Daoy (cell line): ENCODE measurements around the gene PPP1R12B. TPM values are rescaled to one million over a fixed set of nuclear protein-coding genes. Genes with fewer than 3 reads are reported as not detected.
"Not testable (repeated sequence)": the region's sequence is repeated elsewhere in the genome, so short reads cannot be mapped to it uniquely, and the experiment has no call there.

ENCODE experiments used
- DNase-seq: peaks from one replicate; pipeline ENCODE4 v3.0.0-alpha.2; 2015; ENCODE audit warnings: low read depth
- total RNA-seq: library from RNA; depleted of rRNA; stranded (reverse); fragments of >200 nt; shearing (Covaris generic); gene quantifications from 2 replicates; pipeline ENCODE4 v1.2.3, GENCODE V29; 2014

PPP1R12B gene
- total RNA-seq, 1 experiment from 2014 or later = 12.5 TPM

DNA sequence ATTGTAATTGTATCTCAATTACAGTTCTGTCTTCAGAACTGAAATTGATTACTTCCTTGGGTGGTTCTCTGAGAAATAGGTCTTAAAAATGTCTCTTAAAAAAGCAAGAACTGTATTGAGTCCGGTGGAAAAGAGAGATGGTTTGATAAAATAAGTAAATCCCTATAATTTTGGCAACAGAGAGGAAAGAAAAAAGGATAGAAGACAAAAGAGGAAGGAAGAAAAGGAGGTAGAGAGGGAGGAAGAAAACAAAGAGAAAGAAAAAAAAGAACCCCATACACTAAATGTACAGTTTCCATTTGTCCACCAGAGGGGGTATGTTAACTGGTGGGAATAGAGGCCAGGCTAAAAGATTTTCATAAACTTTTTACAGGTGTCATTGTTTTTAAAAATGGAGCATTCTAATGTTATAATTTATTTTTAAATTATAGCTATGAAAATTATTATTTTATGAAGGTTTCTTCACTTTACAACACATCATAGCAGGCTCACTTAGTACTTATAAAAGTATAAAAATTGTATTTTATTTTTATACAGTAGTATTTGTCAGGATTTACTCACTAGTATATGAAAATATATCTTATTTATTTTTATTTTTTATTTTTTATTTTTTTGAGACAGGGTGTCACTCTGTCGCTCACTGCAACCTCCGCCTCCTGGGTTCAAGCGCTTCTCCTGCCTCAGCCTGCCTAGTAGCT is 4.7 kb upstream of the PPP1R12B start:
- DNase-seq = peak; percentile 42

DNA sequence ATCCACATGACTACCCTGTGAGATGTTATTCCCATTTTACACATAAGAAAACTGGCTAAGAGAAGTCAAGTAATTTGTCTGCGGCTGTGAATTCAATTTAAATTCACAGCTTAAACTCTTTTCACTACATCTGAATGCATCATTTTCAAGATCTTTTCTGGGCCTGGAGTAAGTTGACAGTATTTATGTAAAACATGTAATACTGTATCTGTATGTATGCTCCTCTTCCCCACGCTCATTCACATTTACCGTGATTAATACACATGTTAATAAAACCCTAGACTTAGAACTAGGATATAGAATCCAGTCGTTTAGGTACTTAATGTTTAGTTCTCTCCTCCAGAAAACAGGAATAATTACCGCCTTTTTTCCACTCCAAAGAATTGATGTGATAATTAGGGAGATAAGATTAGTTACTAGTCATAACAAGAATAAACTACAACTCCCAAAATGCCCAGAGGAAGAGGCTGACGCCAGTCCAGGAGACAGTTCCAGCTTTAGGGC is 442 bp upstream of the PPP1R12B start:
- DNase-seq = no peak

DNA sequence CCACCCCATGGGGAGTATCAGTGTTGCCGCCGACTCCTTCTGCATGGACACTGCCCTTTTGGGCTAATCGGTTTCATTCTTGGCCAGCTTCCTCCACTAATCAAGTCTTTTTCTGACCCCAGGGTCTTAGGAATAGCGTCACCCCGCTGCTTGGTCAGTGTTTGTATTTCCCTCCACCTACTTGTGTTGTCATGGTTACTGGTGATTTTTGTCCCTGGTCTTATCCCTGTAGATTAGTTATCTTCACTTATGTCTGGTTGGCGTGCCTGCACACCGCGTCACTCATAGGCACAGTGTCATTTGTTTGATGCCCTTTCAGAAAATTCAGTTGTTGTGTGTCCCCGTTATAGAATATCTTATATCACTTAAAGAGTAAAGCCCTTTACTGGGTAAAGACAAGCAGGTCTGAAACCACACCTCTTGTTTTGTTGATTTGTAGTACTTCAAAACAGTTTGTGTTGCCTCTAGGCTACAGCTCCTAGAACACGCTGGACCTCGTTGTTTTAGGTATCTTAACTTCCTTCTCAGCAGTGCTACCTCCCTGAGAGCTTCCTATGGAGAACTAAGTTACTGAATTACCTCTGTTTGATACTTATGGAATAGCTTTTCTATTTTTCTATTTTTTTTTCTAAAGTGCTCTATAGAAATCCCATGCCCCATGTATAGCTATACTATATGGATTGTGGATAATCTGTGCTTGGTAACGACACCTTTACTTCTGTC is 868 bp downstream of the PPP1R12B start:
- DNase-seq = peak; percentile 11

DNA sequence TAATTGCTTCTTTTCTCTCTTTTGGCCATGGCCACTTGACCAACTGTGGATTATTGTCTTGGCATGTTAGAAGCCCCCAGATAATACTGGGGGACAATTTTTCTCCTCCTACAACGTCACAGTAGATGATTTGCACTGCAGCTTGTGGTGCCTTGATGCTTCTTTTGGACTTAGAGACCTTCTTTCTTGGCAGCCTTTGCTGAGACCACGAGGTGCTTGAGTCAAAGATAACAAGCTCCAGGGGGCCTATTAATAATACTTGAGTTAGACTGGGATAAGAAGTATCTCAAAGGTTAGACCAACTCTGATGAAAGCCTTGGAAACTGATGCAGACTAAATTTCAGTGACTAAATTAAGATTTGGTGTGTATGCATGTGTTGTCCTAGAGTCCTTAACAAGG is 3.2 kb downstream of the PPP1R12B start:
- peak; percentile 33 for DNase-seq

DNA sequence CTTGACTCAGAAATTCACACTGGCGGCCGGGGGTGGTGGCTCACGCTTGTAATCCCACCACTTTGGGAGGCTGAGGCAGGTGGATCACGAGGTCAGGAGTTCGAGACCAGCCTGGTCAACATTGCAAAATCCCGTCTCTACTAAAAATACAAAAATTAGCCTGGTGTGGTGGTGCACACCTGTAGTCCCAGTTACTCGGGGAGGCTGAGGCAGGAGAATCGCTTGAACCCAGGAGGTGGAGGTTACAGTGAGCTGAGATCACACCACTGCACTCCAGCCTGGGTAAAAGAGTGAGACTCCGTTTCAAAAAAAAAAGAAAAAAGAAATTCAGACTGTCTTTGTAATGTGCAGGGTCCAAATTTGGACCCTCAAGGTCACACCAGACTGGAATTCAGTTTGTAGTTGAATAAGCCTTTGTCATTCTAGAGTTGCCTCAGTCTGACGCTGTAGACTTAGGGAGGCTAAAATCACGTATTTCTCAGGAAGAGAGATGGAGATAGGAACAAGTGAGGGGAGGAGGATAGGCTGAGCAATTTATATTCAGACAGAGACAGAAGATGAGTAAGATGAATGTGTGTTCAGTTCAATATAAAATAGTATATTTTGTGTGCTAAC is 4.2 kb downstream of the PPP1R12B start:
- not testable (repeated sequence) for DNase-seq

DNA sequence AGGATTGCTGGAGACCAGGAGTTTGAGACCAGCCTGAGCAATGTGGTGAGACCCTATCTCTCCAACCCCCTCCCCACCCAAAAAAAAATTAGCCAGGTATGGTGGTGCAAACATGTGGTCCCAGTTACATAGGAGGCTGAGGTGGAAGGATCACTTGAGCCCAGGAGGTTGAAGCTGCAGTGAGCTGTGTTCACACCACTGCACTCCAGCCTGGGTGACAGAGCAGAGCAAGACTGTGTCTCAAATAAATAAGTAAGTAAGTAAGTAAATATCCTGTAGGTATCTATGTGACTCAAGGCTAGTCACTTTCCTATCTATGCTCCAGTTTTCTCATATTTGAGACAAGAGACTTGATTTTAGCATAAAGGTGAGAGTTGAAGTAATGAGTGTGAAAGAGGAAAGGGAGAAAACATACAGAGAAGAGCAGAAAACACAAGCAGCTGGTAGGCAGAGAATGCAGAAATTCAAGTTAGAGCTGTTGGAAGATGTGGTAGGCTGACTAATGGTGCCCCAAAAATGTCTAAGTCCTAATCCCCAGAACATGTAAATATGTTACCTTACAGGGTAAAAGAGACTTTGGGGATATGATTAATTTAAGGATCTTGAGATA is 7.5 kb downstream of the PPP1R12B start:
- no peak for DNase-seq

DNA sequence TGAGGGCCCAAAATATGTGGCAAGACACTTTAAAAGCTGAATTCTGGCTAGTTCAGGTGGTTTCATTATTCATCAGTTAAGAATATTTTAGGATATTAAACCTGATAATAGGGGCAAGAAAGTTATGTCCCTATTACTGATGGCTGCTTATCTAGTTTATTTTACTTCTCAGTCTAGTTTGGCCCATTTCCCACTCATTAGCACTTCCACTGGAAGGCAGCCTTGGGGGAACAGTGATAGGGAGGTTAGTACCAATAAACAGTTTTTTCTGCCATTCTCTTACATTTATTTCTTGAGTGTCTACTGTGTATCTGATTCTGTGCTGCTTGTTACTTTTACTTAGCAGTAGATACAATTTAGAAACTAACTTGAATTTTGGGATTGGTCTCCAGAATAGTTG is 9.0 kb downstream of the PPP1R12B start:
- DNase-seq = no peak

DNA sequence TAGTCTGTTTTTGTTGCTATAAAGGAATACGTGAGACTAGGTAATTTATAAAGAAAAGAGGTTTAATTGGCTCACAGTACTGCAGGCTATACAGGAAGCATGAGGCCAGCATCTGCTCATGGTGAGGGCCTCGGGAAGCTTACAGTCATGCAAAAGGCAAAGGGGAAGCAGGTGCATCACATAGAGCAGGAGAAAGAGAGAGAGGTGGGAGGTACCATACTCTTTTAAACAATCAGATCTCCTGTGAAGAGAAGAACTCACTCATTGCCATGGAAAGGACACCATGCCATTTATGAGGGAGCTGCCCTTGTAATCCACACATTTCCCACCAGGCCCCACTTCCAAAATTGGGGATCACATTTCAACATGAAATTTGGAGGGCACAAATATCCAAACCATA is 12.7 kb downstream of the PPP1R12B start:
- no peak for DNase-seq

DNA sequence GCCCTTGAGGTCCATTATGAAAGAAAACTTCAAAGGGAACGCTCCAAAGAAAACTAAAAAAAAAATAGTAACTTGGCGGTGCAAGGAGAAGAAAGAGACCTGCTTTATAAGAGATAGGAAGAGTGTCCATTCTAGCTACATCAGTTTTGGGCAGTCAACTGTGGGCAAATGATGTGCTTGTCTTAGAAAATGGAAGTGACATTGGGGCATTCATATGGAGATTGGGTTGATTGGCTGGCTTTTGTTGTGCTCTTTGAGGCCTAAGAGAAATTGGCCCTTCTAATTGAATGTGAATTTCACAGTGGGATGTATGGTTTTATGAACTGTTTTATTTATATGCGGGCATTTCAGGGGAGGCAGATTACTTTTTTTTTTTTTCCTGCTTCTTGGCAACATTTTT is 13.2 kb downstream of the PPP1R12B start:
- DNase-seq = no peak

DNA sequence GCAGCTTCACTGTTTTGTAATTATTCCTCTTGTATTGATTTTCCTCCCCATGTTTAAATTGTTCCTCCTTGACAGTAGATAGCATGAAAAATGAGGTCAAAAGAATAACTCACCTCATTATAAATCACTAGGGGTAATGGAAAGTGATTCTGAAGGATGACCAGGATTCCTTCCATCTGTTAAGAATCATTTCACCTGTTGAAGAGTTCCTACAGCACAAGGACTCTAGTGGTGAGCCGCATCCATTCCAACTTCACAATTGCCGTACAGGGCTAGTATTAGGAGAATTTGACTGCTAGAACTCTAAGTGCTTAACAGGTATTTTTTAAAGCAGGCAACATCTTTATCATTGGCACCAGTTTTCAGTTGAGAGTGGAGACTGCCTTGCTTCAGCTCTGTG is 13.7 kb downstream of the PPP1R12B start:
- no peak for DNase-seq

DNA sequence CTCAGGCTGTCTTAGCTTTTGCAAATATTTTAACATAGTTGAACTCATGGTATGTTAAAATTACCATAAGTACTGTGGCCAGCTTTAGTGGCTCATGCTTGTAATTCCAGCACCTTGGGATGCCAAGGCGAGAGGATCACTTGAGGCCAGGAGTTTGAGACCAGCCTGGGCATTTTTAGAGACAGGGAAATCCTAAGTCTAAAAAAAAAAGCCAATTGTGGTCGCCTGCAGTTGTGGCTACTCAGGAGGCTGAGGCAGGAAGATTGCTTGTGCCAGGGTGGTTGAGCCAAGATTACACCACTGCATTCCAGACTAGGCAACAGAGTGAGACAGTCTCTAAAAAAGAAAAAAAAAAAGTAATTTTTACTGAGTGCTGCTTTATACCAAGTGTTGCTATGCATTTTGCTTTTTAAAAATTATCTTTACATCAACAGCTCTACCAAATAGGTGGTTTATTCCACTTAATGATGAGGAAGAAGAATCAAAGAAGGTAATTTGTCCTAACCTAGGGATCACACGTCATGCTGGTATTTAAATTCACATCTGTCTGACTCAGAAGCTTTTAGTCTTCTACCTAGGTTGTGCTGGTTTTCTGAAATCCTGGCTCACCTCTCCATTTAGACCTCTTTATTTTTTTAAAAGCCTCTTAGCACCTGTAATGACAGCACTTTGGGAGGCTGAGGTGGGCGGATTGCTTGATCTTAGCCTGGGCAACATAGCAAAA is 16.8 kb downstream of the PPP1R12B start:
- peak; percentile 47 for DNase-seq

DNA sequence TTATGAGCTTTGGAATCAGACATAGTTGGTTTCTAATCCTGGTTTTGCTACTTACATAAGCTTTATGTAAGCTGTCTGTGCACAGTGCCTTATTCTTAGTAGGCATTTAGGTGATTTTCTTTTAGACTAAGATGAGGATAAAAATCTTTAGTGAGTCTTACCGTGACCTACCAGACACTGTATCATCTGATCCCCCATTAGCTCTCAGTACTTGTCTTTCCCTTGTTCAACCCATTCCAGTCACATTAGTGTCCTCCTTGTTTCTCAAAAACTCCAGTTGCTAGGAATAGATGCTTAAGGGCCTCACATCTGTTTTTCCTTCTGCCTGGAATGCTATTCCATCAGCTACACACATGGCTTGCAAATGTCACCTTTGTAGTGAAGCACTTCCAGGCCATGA is 18.8 kb downstream of the PPP1R12B start:
- DNase-seq = no peak

DNA sequence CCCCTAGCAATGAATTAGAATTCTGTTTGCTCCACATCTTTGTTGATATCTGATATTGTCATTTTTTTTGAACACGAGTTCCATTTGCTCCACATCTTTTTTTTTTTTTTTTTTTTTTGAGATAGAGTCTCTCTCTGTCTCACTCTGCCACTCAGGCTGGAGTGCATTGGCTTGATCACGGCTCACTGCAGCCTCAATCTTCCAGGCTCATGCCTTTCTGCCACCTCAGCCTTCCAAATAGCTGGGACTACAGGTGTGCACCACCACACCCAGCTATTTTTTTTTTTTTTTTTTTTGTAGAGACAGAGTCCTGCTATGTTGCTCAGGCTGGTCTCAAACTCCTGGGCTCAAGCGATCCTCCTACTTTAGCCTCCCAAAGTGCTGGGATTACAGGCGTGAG is 22.4 kb downstream of the PPP1R12B start:
- DNase-seq = not testable (repeated sequence)

DNA sequence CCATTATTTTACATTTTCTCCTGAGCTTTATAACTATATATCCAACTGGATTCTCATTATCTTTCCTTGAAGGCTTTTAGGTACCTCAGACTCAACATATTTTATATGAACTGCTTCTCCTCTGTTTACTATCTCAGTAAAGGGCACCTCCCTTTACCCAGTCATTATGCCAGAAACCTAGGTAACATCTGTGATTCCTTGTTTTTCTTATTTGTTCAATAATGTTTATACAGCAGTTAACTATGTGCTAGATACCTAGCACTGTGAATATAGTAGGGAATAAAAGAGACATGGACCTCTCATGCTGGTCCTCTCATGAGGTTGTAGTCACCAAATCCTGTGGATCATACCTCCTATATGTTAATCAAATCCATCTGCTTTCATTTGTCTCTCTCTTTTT is 25.6 kb downstream of the PPP1R12B start:
- no peak for DNase-seq

DNA sequence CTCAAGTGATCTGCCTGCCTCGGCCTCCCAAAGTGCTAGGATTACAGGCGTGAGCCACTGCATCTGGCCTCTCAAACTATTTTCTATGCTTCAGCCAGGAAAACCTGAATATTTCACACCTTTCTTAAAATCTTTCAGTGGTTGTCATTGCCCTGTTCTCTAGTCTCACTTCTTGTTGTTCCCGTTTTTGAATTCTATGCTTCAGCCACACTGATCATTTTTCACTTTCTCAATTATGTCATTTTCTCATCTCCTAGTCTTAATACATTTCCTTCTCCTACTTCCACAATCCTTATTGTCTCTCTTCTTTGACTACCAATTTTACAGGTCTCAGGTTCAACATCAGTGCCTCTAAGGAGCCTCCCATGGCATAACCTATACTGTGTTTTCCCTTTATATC is 26.7 kb downstream of the PPP1R12B start:
- DNase-seq = not testable (repeated sequence)

DNA sequence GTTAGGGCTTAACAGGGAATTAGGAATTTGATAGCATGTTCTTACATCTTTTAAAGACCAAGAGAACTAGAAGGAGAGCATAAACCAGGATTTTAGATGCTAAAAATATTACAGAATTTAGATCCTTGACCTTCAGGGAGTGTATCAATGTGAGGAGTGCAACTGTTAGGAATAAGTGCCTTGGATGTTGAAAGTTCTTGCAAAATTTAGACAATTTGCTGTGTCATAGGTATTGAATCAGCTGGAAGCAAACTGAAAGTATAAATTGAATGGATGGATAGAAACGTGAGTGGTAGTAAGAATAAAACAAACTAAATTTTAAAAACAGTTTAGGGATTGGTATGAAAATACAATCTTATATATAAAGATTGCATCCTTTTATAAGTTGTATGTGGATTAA is 27.7 kb downstream of the PPP1R12B start:
- no peak for DNase-seq

DNA sequence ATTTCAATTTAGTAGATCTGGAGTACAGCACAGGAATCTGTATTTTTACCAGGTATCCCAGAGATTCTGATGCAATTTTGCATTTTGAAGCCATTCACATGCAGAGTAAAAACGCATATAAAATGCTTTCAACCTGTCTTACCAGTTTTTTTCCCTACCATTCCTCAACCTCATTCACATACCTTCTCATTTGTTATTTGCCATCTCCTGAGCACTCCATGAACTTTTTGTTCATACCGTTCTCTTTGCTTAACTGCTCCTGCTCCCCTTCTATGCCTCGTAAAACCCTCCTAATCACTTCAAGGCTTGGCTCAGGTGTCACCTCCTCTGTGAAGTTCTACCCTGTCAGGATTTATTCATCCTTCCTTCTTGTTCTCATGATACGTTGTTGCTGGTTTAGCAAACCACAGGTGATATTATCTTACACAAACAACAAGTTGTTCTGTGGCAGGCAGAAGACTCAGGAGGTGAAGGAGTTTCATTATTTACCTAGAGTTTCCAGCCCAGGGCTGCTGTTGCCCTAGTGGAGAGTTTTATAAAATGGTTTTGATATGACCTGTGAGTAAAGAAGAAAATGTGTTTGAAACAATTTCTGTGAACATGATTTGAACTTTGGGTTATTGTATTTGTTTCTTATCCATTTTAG is 31.5 kb downstream of the PPP1R12B start:
- DNase-seq = not testable (repeated sequence)

DNA sequence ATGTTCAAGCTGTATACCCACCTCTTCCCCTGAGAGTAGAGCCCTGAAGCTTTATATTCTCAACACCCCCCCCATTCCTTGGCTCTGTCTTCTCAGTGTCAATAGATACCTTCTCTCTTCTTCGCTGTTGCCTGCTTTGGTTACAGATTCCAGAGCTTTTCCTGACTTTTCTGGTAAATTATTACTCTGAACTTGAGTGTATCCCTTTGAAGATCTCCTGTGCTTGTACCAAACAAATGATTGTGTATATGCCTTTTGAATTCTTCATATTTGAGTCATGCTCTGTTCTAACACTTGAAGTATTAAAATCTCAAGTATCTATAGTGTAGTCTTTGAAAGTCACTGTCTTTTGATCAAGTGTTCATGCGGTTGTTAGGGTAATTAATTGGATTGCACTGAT is 32.0 kb downstream of the PPP1R12B start:
- not testable (repeated sequence) for DNase-seq

DNA sequence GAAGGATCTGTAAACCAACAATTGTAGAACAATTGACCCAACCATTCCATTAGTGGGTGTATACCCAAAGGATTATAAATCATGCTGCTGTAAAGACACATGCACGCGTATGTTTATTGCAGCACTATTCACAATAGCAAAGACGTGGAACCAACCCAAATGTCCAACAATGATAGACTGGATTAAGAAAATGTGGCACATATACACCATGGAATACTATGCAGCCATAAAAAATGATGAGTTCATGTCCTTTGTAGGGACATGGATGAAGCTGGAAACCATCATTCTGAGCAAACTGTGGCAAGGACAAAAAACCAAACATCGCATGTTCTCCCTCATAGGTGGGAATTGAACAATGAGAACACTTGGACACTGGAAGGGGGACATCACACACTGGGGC is 33.4 kb downstream of the PPP1R12B start:
- not testable (repeated sequence) for DNase-seq

DNA sequence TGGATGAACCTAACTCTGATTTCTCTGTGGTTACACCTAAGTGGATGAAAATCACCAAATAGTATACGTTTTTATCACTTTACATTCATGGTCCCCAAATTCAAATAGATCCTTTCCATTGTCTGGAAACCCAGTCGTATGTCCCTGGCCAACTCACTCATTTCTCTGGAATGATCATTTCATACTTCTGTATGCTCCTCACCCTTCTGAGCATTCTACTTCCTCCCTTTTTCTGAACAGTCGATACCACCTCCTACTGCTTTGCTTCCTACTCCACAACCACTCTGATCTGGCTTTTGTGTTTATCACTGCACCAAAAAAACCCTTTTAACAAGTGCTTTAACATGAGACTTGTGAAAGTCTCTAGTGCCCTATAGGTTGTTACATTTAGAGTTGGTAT is 47.3 kb downstream of the PPP1R12B start:
- peak; percentile 5 for DNase-seq

DNA sequence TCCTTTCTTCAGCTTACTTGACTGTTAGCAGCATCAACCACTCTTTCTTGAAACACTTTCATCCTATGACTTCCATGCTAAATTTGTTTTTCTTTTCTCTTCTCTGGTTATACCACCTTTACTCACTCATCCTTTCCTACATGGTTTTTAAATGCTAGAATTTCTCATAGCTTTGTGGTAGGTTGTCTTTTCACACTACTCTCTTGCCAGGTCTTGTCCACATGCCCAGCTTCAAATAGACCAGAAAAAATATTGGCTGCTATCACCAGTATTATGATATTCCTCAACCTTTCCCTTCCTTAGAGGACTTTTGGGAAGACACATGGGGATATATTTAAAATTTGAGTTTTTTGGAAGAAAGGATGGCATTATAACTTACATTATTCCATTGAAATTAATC is 48.8 kb downstream of the PPP1R12B start:
- no peak for DNase-seq
